ENCODE results near the gene NOSIP. TPM values are rescaled to one million over a fixed set of nuclear protein-coding genes. Genes with fewer than 3 reads are reported as not detected.

Gene NOSIP
- total RNA-seq, 2 experiments from 2014 or later: 202 to 203 TPM

GRCh38 chr19:49541914-49542313 lies 38.4 kb downstream of the NOSIP start:
- no peak for TF ChIP-seq CTCF (IDR thresholded peaks at IDR 0.05)
- Mint-ChIP-seq H3K36me3 (ENCODE audit: low read depth) (no peaks in the 10 kb centered on the region), H3K27ac (no peak overlapping the region)

DNA sequence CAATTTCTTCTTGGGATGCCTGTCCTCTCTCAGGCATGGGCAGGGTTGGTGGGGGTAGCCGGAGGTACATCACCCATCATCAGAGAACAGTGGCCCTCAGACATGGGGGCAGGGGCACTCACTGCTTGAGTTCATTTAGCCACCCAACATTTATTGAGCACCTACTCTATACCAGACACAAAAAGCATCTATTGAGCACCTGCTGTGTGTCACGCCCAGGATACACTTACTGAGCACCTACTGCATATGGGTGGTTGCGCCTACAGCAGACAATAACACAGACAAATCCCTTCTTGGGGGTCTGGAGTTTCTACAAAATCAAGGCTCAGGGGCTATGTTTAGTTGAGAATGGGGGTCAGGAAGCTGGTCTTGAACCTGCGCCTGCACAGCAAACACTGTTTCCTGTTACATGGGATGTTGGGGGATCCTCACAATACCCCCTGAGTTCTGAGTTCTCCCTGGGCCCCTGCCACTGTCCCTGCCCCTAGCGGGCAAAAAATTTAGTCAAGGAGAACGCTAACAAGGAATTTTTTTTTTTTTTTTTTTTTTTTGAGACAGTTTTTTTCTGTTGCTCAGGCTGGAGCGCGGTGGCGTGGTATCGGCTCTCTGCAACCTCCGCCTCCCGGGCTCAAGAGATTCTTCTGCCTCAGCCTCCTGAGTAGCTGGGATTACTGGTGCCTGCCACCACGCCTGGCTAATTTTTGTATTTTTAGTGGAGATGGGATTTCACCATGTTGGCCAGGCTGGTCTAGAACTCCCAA lies 41.0 kb downstream of the NOSIP start:
- peaks cover 3% of the 10 kb centered on the region for H3K36me3 ChIP-seq (ENCODE audit: insufficient read depth, low read length)
- intact Hi-C loops (cut with DNase I, micrococcal nuclease): loop anchor here in 1 of 2 experiments (2.0 to 5.0 kb wide), 2 partner anchors 15 to 33 kb away; no protein-coding TSS in a partner anchor
- H3K4me3 ChIP-seq (ENCODE audit: low read length): no peak overlapping the region
- peaks cover 26% of the 10 kb centered on the region for H3K4me1 Mint-ChIP-seq (ENCODE audit: low read depth)
- H3K9me3 Mint-ChIP-seq: no peaks in the 10 kb centered on the region
- no peak overlapping the region for H3K27ac Mint-ChIP-seq
- H3K27me3 Mint-ChIP-seq: no peaks in the 10 kb centered on the region
- no peak overlapping the region for H3K4me3 Mint-ChIP-seq
- no peak overlapping the region for H3K27ac ChIP-seq (ENCODE audit: low read depth in 1 of 2, low read length in 2 of 2)
- no peaks in the 10 kb centered on the region for H3K27me3 ChIP-seq (ENCODE audit: control insufficient read depth in 1 of 2, insufficient read depth in 2 of 2, low read length in 2 of 2)
- ChIA-PET CTCF (interaction anchor here (1.6 kb wide), 1 partner anchor 8 kb away, joined by 5 read pairs; no protein-coding TSS in a partner anchor), POLR2A (no interaction called here)
- no peak for TF ChIP-seq CTCF (IDR thresholded peaks at IDR 0.05)
- ATAC-seq (ENCODE audit: poor library complexity) (no peak), DNase-seq (no peak)
- H3K4me1 ChIP-seq (ENCODE audit: insufficient read depth, low read length): peaks cover 24% of the 10 kb centered on the region
- H3K36me3 Mint-ChIP-seq (ENCODE audit: low read depth): no peaks in the 10 kb centered on the region
- no peaks in the 10 kb centered on the region for H3K9me3 ChIP-seq (ENCODE audit: control insufficient read depth in 1 of 2, insufficient read depth in 1 of 2, low read length in 2 of 2)

More at GRCh38 chr19:49541914-49542313, 38.4 kb downstream of the NOSIP start:
- ATAC-seq (ENCODE audit: poor library complexity) (no peak), DNase-seq (no peak)
- Mint-ChIP-seq H3K9me3 (no peaks in the 10 kb centered on the region), H3K27me3 (no peaks in the 10 kb centered on the region), H3K4me3 (no peak overlapping the region), H3K4me1 (ENCODE audit: low read depth) (peaks cover 21% of the 10 kb centered on the region)
- ChIA-PET POLR2A (no interaction called here), CTCF (no interaction called here)
- Histone ChIP-seq H3K36me3 (ENCODE audit: insufficient read depth, low read length) (peaks cover 3% of the 10 kb centered on the region), H3K4me3 (ENCODE audit: low read length) (no peak overlapping the region), H3K27me3 (ENCODE audit: control insufficient read depth in 1 of 2, insufficient read depth in 2 of 2, low read length in 2 of 2) (no peaks in the 10 kb centered on the region), H3K4me1 (ENCODE audit: insufficient read depth, low read length) (peaks cover 18% of the 10 kb centered on the region), H3K27ac (ENCODE audit: low read depth in 1 of 2, low read length in 2 of 2) (no peak overlapping the region), H3K9me3 (ENCODE audit: control insufficient read depth in 1 of 2, insufficient read depth in 1 of 2, low read length in 2 of 2) (no peaks in the 10 kb centered on the region)
- intact Hi-C loops (cut with DNase I, micrococcal nuclease): loop anchor here in 1 of 2 experiments (10.0 kb wide), 1 partner anchor 147 kb away; no protein-coding TSS in a partner anchor

DNA sequence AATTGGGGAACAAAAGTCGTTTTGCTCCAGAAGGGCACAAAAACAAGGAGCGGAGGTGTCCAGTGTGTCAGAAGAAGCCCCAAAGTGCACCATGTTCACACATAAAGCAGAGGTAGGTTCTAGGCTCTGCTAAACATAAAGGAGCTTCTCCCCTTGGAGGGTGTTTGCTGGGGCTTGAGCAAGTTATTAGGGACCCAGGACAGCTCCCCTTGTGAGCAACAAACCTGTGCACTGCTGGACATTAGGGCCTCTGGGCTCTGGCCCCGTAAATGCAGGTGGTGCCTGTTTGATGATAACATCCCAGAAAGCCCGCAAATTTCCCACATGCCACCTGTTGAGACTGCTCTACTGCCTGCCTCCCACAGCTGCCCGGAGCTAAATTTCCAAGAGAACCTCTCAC lies 41.7 kb downstream of the NOSIP start:
- Mint-ChIP-seq H3K27ac (no peak overlapping the region), H3K4me1 (ENCODE audit: low read depth) (peaks cover 20% of the 10 kb centered on the region), H3K36me3 (ENCODE audit: low read depth) (no peaks in the 10 kb centered on the region), H3K9me3 (no peaks in the 10 kb centered on the region), H3K27me3 (no peaks in the 10 kb centered on the region), H3K4me3 (no peak overlapping the region)
- ATAC-seq (ENCODE audit: poor library complexity) (no peak), DNase-seq (no peak)
- Histone ChIP-seq H3K36me3 (ENCODE audit: insufficient read depth, low read length) (peaks cover 3% of the 10 kb centered on the region), H3K4me3 (ENCODE audit: low read length) (no peak overlapping the region), H3K27me3 (ENCODE audit: control insufficient read depth in 1 of 2, insufficient read depth in 2 of 2, low read length in 2 of 2) (no peaks in the 10 kb centered on the region), H3K4me1 (ENCODE audit: insufficient read depth, low read length) (peaks cover 24% of the 10 kb centered on the region), H3K27ac (ENCODE audit: low read depth in 1 of 2, low read length in 2 of 2) (no peak overlapping the region), H3K9me3 (ENCODE audit: control insufficient read depth in 1 of 2, insufficient read depth in 1 of 2, low read length in 2 of 2) (no peaks in the 10 kb centered on the region)
- CTCF ChIA-PET: interaction anchor here (1.6 kb wide), 1 partner anchor 8 kb away, joined by 5 read pairs; no protein-coding TSS in a partner anchor
- intact Hi-C loops (cut with DNase I, micrococcal nuclease): loop anchor here in 1 of 2 experiments (2.0 to 5.0 kb wide), 2 partner anchors 14 to 34 kb away; no protein-coding TSS in a partner anchor
- no peak for TF ChIP-seq CTCF (IDR thresholded peaks at IDR 0.05)
- POLR2A ChIA-PET: no interaction called here

Measured in CD4-positive, alpha-beta T cell (primary cell).